ENCODE data around the gene C9orf78.

C9orf78 gene

GRCh38 chr9:129851821-129852220 is 16.7 kb upstream of the C9orf78 start:
- DNase-seq (ENCODE audit: low read depth), result no peak
- no peak for TF ChIP-seq CTCF (conservative IDR thresholded peaks at IDR 0.05; ENCODE audit: low read depth, low read length)
- H3K4me3 ChIP-seq (ENCODE audit: low read length), result no peak overlapping the region

GRCh38 chr9:129850821-129851550 is 15.9 kb upstream of the C9orf78 start:
- no peak overlapping the region for H3K4me3 ChIP-seq (ENCODE audit: low read length)
- TF ChIP-seq CTCF (conservative IDR thresholded peaks at IDR 0.05; ENCODE audit: low read depth, low read length), result no peak
- no peak for DNase-seq (ENCODE audit: low read depth)

- H3K4me3 ChIP-seq (ENCODE audit: low read length), result no peak overlapping the region
- no peak for DNase-seq (ENCODE audit: low read depth)
- TF ChIP-seq CTCF (conservative IDR thresholded peaks at IDR 0.05; ENCODE audit: low read depth, low read length), result no peak
These were observed 14.8 kb upstream of the C9orf78 start for GRCh38 chr9:129849901-129850300.

- H3K4me3 ChIP-seq (ENCODE audit: low read length), result no peak overlapping the region
- TF ChIP-seq CTCF (conservative IDR thresholded peaks at IDR 0.05; ENCODE audit: low read depth, low read length), result no peak
- no peak for DNase-seq (ENCODE audit: low read depth)
These were observed 13.8 kb upstream of the C9orf78 start for GRCh38 chr9:129848712-129849441.

- no peak overlapping the region for H3K4me3 ChIP-seq (ENCODE audit: low read length)
- no peak for TF ChIP-seq CTCF (conservative IDR thresholded peaks at IDR 0.05; ENCODE audit: low read depth, low read length)
- DNase-seq (ENCODE audit: low read depth), result no peak
These were observed 10.3 kb upstream of the C9orf78 start for GRCh38 chr9:129845373-129845772.

- no peak for DNase-seq (ENCODE audit: low read depth)
- no peak overlapping the region for H3K4me3 ChIP-seq (ENCODE audit: low read length)
- TF ChIP-seq CTCF (conservative IDR thresholded peaks at IDR 0.05; ENCODE audit: low read depth, low read length), result no peak
These were observed 6.0 kb upstream of the C9orf78 start for GRCh38 chr9:129841071-129841470.

- no peak for TF ChIP-seq CTCF (conservative IDR thresholded peaks at IDR 0.05; ENCODE audit: low read depth, low read length)
- no peak for DNase-seq (ENCODE audit: low read depth)
- no peak overlapping the region for H3K4me3 ChIP-seq (ENCODE audit: low read length)
These were observed 5.0 kb upstream of the C9orf78 start for GRCh38 chr9:129840034-129840433.
